ENCODE results near the gene PLA2G2E.
A peak's percentile ranks its signal among the peaks of the same experiment; 100 is the strongest.
"Not testable (repeated sequence)": the region's sequence is repeated elsewhere in the genome, so short reads cannot be mapped to it uniquely, and the experiment has no call there.

Gene PLA2G2E

DNA sequence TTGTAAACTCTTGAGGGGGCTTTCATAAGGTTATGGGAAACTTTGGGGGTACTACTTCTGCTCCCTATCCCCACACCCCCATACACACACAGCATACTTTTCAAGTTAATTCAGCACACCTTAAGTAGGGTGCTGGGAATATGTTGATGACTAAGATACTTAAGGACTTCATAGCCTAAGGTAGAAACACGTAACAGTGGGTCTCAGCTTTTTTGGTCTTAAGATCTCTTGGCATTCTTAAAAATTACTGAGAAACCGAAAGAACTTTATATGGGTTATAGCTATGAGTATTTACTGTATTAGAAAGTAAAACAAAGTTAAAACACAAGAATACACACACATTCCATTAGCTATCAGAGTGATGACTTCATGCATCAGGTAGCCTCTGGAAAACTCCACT lies 39.1 kb downstream of the PLA2G2E start:
- DNase-seq (ENCODE audit: low read depth in 2 of 2): no peak

GRCh38 chr1:19882111-19883071 lies 41.0 kb downstream of the PLA2G2E start, which contains the start of gene OTUD3:
Gene OTUD3, plus strand, starts transcription at chr1:19882395. Its CDS starts 119 bp downstream, at chr1:19882514.
- DNase-seq (ENCODE audit: low read depth in 2 of 2): peak; percentile 88 to 94

DNA sequence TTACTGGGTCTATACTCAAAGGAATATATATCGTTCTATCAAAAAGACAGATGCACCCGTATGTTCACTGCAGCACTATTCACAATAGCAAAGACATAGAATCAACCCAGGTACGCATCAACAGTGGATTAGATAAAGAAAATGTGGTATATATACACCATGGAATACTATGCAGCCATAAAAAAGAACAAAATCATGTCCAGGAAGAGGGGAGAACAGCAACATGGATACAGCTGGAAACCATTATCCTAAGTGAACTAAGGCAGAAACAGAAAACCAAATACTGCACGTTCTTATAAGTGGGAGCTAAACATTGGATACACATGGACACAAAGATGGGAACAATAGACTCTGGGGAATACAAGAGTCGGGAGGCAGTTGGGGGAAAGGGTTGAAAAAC lies 42.6 kb downstream of the PLA2G2E start:
- DNase-seq (ENCODE audit: low read depth in 2 of 2): not testable (repeated sequence)

GRCh38 chr1:19879661-19880060 lies 43.8 kb downstream of the PLA2G2E start:
- DNase-seq (ENCODE audit: low read depth in 2 of 2): no peak

- no peak for DNase-seq (ENCODE audit: low read depth in 2 of 2)
Observed at GRCh38 chr1:19879227-19879626, 44.2 kb downstream of the PLA2G2E start.

DNA sequence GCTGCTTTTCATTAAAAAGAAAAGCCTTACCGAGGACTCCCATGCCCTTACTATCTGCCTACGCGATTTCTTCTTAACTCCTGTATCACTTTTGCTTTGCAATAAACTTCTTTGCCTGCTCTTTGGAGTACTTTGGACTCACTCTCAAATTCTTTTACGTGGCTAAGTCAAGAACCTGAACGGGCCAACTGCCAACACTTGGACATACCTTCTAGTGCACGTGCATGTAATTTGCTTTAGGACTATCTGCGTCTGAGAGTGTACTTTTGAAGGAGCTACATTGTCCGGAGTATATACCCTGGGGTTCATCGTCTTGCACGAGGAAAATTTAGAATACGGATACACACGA lies 44.8 kb downstream of the PLA2G2E start:
- DNase-seq (ENCODE audit: low read depth in 2 of 2): no peak

DNA sequence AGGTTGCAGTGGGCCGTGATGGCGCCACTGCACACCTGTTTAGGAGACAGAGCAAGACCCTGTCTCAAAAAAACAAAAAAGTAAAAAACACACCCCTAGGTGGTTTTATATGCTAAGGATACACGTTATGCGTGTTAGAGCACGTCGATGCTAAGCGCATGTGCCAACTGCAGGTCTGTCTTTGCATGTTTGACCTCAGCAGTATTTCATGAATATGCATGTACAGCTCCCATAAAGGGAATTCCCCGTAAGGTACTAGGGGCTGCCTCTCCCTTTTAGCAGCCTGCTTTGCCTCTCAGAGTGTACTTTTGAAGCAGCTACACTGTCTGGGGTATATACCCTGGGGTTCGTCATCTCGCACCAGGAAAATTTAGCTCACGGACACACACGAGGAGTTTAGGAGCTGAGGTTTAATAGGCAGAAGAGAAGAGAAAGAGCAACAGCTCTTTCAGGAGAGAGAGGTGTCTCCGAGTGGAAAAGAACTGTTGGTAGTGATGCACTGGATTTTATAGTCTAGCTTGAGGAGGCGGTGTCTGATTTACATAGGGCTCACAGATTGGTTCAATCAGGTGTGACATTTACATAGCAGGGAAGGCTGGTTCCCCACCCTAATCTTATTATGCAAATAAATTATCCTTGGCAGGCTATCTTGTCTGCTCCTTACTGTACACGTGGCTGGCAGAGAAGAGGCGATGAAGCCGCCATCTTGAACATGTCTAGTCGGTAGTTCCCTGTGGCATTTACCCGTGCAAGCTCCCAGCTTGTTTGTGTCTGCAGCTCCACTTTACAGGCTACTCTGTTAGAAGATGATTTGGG lies 45.4 kb downstream of the PLA2G2E start:
- no peak for DNase-seq (ENCODE audit: low read depth in 2 of 2)

- DNase-seq (ENCODE audit: low read depth in 2 of 2): no peak
Observed at GRCh38 chr1:19877181-19877750, 46.2 kb downstream of the PLA2G2E start.

- no peak for DNase-seq (ENCODE audit: low read depth in 2 of 2)
Observed at GRCh38 chr1:19872190-19872589, 51.2 kb downstream of the PLA2G2E start.
